HepG2 (cell line): Measurements from ENCODE around the gene YWHAQ. TPM values are rescaled to one million over a fixed set of nuclear protein-coding genes. Genes with fewer than 3 reads are reported as not detected.

Source experiments
- ATF6 ChIP-seq: sonication (generic); formaldehyde crosslinking; conservative IDR thresholded peaks from 2 replicates; pipeline ENCODE4 v1.4.0; 2020; ENCODE audit warnings: missing genetic modification reagents
- CTCF ChIP-seq: sonication (generic); formaldehyde crosslinking; IDR thresholded peaks from 2 replicates; pipeline ENCODE4 v1.5.0; 2020; ENCODE audit warnings: mild to moderate bottlenecking, missing genetic modification reagents, moderate library complexity
- ETV5 ChIP-seq: IDR thresholded peaks from 2 replicates; pipeline ENCODE4 v1.6.1; 2018; ENCODE audit warnings: missing biosample characterization, missing genetic modification reagents, inconsistent platforms, borderline replicate concordance
- KDM6A ChIP-seq: IDR thresholded peaks from 2 replicates; pipeline ENCODE4 v1.6.1; 2016; ENCODE audit warnings: low read depth
- LCORL ChIP-seq, 2 experiments: fragments of 450-650 bp in 1 of 2; sonication (generic) in 1 of 2; formaldehyde crosslinking in 1 of 2; IDR thresholded peaks; 2 replicates each; pipeline versions ENCODE4 v1.5.0 to v1.6.1; 2017 to 2020; ENCODE audit warnings: antibody characterized with exemption in 1 of 2, missing genetic modification reagents in 1 of 2
- MYNN ChIP-seq: sonication (generic); formaldehyde crosslinking; IDR thresholded peaks from 2 replicates; pipeline ENCODE4 v1.4.0; 2020; ENCODE audit warnings: mild to moderate bottlenecking, low read depth, missing genetic modification reagents
- NR3C1 ChIP-seq: sonication (generic); formaldehyde crosslinking; IDR thresholded peaks from 2 replicates; pipeline ENCODE4 v1.4.0; 2020; ENCODE audit warnings: missing genetic modification reagents
- PRDM10 ChIP-seq: sonication (generic); formaldehyde crosslinking; IDR thresholded peaks from 2 replicates; pipeline ENCODE4 v1.4.0; 2020; ENCODE audit warnings: low read depth, missing genetic modification reagents
- TBX3 ChIP-seq: fragments of 450-650 bp; IDR thresholded peaks from 2 replicates; pipeline ENCODE4 v1.6.1; 2017; ENCODE audit warnings: antibody characterized with exemption, mild to moderate bottlenecking, inconsistent platforms, borderline replicate concordance
- TGIF2 ChIP-seq: IDR thresholded peaks from 2 replicates; pipeline ENCODE4 v1.6.1; 2016; ENCODE audit warnings: control low read depth, missing compliant biosample characterization
- ZNF282 ChIP-seq: fragments of 450-650 bp; IDR thresholded peaks from 2 replicates; pipeline ENCODE4 v1.6.1; 2018; ENCODE audit not compliant: partially characterized antibody
- ZNF292 ChIP-seq: sonication (generic); formaldehyde crosslinking; IDR thresholded peaks from 2 replicates; pipeline ENCODE4 v1.8.1; 2022; ENCODE audit warnings: mild to moderate bottlenecking, low read depth, missing genetic modification reagents, borderline replicate concordance
- ZNF367 ChIP-seq: sonication (generic); formaldehyde crosslinking; IDR thresholded peaks from 2 replicates; pipeline ENCODE4 v1.4.0; 2020; ENCODE audit warnings: missing genetic modification reagents, borderline replicate concordance
- ZNF646 ChIP-seq: sonication (generic); formaldehyde crosslinking; IDR thresholded peaks from 2 replicates; pipeline ENCODE4 v1.9.0; 2021; ENCODE audit warnings: mild to moderate bottlenecking, missing genetic modification reagents
- polyA plus RNA-seq, 8 experiments: library from polyadenylated mRNA; depleted of rRNA in 3 of 8; stranded (reverse) in 7 of 8; unstranded in 1 of 8; fragments of >200 nt; fragmentation: Illumina TruSeq in 4 of 8; extraction: Trizol in 4 of 8; gene quantifications; 2 replicates each; pipeline versions ENCODE4 v1.2.1 to v1.2.3, GENCODE V29; 2011 to 2016; ENCODE audit warnings: low read depth in 4 of 8, missing spikeins in 1 of 8, mixed read lengths in 1 of 8; ENCODE audit not compliant: insufficient read depth in 1 of 8
- total RNA-seq, 5 experiments: library from RNA; depleted of rRNA; stranded (reverse); fragments of >200 nt; fragmentation: Illumina TruSeq; extraction: Trizol; gene quantifications; 2 replicates each; pipeline ENCODE4 v1.2.3, GENCODE V29; 2016; ENCODE audit warnings: low read depth in 1 of 5

The YWHAQ gene
- total and polyA plus RNA-seq, 2 of the 13 experiments (the other 11 are each of a cell fraction or from before 2014, with no cell fraction given), result 160 to 304 TPM

- TF ChIP-seq ZNF367 (CRISPR knock-in tag), result no peak; the same call in 1 of the 2 replicates
- TF ChIP-seq CTCF (CRISPR knock-in tag), result peak; percentile 89
- TF ChIP-seq ETV5 (CRISPR knock-in tag), result peak; percentile 92
- no peak; the same call in 1 of the 2 replicates for TF ChIP-seq KDM6A (CRISPR knock-in tag)
- TF ChIP-seq PRDM10, result peak; percentile 62; the same call in 1 of the 2 replicates
- no peak for TF ChIP-seq MYNN (CRISPR knock-in tag)
- no peak for TF ChIP-seq ZNF646 (CRISPR knock-in tag)
- no peak; the same call in 1 of the 2 replicates for TF ChIP-seq ZNF292 (CRISPR knock-in tag)
- no peak for TF ChIP-seq NR3C1 (CRISPR knock-in tag)
- TF ChIP-seq ATF6 (CRISPR knock-in tag), result no peak; the same call in 1 of the 2 replicates
- no peak for TF ChIP-seq TBX3
- no peak for TF ChIP-seq ZNF282
- no peak for TF ChIP-seq LCORL (IDR thresholded peaks at IDR 0.05)
- TF ChIP-seq LCORL (CRISPR knock-in tag; IDR thresholded peaks at IDR 0.05), result peak; percentile 82
- TF ChIP-seq TGIF2 (CRISPR knock-in tag), result no peak; the same call in 1 of the 2 replicates
Measured at GRCh38 chr2:9555297-9556120, 75.3 kb downstream of the YWHAQ start, which contains the start of gene ADAM17 (continued).
